Tongue (tissue), 2 donors: ENCODE data around the gene KLF13. TPM values are rescaled to one million over a fixed set of nuclear protein-coding genes. Genes with fewer than 3 reads are reported as not detected.

ENCODE experiments used
- DNase-seq: peaks from one replicate; pipeline ENCODE4 v3.0.0-alpha.2; 2015
- total RNA-seq: library from RNA; depleted of rRNA; stranded (reverse); fragments of >200 nt; gene quantifications from one replicate; pipeline ENCODE4 v1.2.3, GENCODE V29; 2014

The KLF13 gene
- total RNA-seq, 1 donor from 2014 or later, result 37.5 TPM

DNA sequence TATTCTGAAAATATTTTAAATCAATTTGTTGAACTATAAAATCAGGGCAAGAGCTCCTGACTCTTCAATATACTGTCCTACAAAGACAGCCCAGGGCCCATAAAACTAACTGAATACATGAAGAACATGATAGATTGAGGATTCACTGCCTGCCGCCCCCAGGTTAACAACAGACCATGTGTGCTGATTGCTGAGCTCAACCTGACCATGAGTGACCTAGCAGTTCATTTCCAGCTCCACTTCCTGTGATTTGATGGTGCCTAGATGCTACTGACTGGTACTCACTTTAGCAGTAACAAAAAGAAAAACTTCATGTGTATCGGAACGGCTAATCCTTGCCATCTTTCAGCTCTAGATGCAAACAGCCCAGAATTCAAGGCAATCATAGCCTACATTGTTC lies 9.6 kb upstream of the KLF13 start:
- DNase-seq, result no peak

DNA sequence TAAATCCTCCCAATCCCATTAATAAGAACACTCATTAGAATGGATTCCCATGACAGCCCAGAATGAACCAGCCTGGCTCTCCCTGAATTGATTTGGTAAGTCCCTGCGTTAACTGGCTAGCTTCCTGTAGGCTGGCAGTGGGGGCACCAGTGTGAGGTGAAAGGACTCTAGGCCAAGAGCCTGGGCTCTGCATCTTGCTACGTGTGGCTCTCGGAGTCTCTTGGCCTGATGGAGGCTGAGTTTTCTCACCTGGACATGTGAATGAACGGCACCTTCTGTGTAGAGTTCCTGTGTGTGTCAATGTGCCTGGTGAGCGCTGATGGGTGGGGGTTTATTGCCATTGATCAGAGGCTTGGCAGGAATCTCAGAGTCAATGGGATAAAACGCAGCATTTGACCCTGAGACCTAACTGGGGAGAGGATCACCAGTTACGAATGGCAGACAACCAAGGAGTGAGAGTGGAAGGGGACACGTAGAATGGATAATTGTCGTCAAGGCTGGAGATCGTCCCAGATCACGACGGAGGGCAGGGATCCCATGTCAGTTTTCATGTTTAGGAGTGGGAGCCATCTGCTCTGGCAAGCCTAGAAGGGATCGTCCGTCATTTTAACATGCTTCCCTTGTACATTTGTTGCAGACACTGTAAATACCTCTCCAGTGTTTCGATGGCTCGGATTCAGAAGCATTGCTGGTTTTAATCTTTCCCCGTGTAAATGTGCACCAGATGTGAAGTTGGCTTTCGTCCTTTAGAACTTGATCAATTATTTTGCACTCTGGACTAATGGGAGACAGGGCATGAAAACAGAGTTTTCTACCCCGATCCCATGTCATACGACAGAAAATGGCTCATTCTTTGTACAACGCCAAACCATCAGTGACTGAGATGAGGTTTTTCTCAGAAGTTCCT lies 9.0 kb upstream of the KLF13 start:
- peak; percentile 53 for DNase-seq

DNA sequence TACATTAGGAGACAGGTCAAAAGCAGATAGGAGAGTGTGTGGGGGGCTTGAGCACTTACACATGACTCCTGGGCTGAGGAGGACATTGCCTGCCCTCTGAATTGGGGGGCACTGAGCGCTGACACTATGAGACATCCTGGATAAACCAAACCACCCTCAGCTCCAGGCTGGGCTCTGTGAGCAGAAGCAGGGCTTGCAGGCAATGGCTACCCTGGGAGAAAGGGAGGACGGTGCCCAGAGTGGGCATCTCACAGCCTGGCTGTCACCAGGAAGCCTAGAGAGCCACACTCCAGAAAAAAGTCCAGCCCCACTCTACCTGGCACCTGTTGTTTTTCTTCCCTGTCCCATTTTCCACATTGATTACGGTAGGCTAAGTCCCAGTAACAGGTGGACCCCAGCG lies 8.2 kb upstream of the KLF13 start:
- DNase-seq, result no peak

DNA sequence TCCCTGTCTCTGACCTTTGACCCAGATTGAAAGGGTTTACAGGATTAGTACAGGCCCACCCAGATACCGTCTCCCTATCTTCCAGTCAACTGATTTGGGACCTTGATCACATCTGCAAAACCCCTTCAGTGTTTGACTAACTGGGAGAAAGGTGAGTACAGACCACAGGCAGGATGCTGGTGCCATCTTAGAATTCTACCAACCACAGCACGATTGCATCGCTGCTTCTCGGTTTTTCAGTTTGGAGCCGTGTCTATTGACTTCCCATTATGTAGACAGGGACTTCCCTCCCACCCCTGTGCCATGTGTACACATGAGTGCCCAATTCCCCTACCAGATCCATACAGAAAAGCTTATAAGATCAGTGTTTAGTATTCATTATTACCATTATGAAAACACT lies 6.6 kb upstream of the KLF13 start:
- DNase-seq, result no peak

DNA sequence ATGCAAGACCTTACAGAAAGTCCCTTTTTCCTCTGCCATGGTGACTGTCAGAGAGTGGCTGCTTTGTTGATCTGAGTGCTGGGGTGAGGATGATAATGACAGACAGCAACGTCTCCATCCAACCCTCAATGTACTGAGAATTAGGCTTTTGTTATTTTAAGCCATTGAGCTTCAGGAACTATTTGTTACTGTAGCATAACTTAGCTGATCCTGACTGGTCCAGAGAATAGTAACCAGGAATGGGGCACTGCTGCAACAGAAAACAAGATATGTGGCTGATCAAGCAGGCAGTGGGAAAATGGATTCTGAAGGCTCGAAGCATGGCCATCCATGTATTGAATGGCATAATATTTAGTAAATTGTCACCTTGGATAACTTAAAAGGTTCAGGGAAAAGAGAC lies 5.2 kb upstream of the KLF13 start:
- DNase-seq, result no peak

DNA sequence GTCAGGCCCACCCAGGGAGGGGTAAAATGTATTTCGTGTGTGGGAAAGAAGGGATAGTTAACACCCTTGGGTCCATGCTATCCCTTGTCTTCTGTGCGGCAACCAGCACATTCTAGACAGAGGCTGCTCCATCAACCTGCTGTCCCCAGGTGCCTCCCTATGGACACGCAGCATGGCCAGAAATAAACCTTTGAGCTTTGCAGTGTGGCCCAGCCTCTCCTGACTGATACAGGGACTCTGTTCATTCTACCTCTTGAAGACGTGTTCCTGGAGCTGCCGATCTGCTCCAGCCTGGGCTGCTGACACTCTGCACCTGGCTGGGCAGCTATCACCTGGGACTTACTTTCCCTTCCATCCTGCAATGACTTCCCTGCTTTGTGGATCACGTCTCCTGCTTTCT lies 4.1 kb upstream of the KLF13 start:
- no peak for DNase-seq

DNA sequence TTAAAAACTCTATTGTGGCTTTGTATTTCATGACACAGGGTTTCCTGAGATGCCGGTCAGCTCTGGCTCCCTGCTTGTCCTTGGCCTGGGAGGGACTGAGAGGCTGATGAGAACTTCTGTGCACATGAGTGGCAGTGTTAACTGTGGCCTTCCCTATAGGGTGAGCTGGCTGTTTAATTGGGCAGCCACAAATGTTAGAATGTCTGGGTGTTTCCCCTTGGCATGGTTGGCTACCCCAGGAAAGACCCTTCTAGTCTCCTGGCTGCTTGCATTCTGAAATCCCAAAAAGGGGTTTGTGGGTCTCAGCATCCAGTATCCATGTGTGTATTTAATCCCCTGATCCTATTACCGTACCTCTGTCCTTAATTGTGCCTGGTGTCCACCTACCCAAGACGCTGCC lies 3.0 kb upstream of the KLF13 start:
- DNase-seq, result no peak

DNA sequence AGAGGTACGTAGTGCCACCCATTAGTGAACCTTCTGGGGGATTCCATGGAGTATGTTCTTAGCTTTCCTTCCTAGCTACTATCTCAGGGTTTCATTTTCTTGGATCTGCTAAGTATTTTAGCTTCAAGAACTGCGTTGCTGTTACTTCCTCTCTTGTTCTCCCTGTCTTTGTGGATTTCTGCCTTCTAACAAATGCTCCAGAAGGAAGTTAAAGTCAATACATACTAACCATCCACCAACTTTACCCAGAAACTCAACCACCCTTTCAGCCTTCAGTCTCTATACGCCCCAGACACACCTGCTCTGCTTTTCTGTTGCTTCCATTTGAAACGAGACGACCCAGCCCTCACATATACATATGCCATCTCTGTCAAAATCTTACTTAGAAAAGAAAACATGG lies 2.4 kb upstream of the KLF13 start:
- no peak for DNase-seq

DNA sequence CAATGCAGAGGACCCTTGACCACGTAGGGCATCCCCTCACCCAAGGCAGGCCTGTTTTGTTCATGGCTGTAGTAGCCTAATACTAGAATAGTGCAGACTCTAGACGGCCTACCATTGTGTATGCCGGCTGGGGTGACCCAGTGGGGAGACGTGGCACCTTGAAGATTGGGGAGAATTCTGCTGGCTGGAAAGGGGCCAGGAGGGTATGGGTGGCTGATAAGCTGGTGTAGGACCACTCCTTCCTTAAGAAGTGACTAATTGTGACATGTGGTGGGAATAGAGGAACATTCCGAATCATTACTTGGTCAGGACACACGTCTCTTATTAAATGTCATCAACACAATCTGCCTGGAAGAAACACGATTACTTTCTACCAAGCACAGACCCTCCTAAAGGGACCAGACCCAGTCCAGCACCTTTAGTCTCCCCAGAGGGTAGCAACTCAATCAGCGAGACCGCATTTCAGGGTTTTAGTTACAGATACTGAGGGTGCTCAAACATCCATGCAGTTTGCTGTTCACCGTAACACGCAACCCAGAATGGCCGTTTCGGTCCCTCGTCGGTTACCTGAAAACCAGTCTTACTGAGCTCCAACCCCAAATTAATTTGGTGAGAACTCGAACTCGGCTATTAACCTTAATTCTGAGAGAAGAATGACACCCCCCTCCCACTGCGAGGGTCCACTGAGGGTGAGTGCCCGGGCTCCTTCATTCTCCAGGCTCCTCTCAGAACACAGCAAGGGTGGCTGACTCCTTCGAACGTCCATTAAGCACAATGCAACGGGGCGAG lies 1.6 kb upstream of the KLF13 start:
- no peak for DNase-seq

DNA sequence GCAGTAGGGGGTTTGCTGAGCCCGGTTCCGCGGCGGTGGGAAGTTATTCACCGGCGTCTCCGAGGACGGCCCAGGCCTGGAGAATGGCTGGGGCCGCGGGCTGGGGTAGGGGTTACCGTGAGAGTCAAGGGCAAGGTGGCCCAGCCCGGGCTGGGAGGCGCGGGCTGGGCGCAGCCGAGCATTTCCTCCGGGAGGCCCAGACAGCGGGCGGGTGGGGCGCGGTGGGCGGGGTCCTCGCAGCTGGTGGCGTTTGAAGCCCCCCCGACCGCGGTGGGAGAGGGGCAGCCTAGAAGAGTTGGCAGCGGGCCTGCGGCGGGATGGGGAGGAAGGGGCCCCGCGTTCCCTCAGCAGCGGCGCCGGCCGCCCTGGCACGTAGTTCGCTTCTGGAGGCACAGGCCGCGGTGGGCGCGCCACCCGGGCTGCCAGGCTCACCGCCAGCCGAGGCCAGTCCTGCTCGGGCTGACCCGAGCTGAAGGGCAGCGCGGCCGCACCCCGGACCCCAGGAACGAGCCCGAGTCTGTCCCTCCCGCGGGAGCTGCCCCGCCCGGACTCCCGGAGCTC lies 960 bp upstream of the KLF13 start:
- peak; percentile 95 for DNase-seq

DNA sequence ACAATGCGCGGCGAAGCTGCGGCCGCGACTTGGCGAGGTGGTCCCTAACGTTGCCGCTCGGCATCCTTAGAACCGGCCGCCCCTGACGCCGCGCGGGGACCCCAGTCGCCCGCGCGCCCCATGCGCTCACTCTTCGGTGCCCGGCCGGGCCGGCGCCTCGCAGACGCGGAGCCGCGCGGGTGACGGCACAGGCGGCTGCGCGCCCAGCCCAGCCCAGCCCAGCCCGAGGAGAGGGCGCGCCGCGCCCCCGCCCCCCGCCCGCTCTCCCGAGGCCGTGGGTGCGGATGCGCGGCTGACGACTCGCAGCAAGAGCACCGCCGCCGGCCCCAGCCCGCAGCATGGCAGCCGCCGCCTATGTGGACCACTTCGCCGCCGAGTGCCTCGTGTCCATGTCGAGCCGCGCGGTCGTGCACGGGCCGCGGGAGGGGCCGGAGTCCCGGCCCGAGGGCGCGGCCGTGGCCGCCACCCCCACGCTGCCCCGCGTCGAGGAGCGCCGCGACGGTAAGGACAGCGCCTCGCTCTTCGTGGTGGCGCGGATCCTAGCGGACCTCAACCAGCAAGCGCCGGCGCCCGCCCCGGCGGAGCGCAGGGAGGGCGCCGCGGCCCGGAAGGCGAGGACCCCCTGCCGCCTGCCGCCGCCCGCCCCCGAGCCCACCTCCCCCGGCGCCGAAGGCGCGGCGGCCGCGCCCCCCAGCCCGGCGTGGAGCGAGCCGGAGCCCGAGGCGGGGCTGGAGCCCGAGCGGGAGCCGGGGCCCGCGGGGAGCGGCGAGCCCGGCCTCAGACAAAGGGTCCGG lies 437 bp downstream of the KLF13 start:
- no peak for DNase-seq

DNA sequence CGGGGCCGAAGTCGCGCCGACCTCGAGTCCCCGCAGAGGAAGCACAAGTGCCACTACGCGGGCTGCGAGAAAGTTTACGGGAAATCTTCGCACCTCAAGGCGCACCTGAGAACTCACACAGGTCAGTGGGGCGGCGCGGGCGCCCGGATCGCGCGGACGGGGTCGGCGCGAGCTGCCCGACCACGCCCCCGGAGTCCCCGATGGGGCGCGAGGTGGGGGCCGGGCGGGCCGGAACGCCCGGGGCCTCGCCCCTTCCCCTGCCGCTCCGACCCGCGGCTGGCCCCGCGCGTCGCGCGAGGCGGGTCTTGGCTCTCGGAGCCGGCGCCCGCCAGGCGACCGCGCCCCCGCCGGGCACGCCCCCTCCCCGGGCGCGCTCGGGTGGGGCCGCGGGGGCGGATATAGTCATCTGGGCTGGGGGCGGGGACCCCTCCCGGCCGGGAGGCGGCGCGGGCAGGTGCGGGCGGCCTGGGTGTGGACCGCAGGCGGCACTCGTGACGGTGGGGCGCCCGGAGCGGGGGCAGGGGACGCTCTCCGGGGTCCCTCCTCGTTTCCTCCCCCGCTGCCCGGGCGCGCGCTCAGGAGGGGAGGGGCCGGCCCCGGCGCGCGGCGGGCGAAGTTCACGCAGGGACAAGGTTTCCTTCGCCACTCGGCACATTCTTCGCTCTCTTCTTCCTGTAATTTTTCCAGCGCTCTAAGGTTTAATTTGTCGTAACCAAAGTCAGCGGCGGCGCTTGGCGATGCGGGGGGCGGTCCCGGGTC lies 1.2 kb downstream of the KLF13 start:
- peak; percentile 74 for DNase-seq

DNA sequence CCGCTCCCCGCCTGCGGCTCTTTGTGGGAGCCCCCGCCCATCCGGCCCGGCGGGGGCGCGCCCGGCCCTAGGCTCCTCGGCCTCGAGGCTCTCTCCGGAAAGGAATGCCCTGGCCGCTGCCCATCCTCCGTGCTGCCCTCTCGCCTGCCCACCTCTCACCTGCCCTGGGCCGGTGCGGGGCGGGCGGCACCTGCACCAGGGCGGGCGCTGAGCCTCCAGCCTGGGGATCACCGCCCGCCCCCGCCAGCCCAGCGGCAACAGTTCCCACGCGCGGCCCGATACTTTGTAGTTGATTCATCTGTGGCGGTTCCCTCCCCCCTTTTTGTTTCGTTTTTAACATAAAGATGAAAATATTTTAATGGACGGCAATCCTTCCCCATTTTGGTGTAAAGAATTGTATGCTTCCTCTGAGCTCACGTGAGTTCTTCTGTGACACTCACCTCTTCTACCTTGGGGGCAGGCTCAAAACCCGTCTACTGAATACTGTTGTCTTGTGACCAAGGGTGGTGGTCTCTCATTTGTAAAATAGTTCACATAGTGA lies 1.9 kb downstream of the KLF13 start:
- DNase-seq, result no peak

DNA sequence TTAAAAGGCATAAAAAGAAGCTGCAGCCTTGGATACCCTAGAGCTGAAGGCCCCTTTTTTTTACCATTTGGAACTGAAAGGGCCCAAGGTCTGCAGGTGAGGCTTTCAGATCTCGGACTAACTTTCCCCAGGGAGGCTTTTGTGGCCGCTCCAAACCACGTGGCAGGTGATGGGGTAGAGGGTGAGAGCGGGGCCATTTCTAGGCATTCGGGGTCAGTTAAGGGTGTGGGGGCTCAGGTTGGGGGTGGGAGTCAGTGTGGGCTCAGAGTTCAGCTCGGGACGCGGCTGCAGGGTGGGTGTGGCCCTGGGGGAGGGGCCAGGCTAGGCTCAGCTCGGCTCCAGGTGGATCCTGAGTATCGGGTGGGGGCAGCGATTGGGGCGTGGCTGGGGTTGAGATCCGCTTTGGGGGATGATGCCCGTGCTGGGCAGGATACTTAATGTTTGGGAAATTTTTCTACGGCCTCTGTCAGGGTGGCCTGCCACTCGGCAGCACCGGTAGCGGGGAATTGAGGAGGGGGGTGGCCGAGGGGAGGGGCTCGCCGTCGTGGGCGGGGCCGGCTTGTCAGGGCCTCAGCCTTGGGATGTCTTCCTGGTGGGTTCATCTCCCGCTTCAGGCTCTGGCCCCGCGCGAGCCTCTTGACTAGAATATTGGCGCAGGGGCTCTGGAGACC lies 2.5 kb downstream of the KLF13 start:
- DNase-seq, result no peak

DNA sequence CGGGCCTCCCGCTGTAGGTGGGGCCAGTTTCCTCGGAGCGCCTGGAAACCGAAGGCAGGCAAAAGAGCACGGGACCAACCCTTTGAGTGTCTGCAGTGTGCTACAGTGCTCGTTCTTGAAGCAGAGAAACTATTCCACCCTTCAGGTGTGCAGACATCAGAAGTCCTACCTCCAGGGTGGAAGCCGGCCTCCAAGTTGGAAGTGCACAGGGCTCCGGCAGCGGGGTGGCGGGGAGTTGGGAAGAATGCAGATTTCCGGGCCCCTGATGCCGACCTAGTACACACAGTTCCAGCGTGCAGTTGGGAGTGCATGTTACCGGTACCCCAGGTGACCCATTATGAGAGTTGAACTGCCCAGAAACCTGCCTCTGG lies 3.0 kb downstream of the KLF13 start:
- no peak for DNase-seq

DNA sequence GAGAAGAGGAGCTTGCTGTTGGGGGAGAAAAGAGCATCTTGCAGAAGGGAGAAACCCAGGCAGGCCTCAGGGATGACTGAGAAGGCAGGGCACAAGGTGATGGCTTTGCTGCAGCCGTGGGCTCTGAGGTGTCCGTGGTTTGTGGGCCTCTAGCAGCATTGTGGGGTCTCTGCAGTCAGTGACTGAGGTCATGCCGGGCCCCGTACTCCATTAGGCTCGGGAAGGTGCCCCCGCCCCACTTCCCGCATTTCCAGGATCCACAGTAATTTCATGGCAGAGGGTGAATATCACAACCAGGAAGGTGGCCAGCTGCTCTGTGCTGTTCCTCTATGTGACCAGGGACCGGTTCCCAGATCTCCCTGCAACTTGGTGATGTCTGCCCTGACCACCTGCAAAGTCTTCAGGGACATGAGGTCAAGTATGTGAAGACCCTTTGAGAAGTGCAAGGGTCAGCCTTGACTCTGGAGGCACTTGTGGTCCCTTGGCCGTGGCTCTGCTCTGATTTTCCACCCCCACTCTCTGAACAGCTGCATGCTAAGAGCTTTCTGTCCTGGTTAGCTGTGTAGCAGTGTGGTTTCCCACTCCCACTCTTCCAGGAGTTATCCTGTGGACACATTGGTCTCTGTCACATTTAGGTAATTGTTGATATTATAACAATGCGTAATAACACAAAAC lies 3.6 kb downstream of the KLF13 start:
- peak; percentile 59 for DNase-seq

DNA sequence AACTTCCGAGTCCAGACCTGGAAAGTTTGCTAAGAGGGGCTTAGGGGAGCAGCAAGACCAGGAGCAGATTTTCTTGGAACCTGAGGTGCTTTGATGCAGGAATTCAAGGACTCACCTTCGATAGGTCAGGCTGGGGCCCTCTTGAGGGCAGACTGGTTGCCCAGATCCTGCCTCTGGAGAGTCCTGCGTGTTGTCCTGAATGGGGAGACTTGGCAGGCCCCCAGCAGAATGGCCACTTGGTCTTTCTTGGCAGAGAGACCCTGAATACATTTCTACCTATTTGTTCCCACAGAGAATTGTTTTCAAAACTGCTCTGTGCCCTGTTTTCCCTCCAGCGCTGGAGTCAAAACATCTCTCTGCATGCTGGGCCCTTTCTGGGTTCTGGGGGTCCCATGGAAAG lies 4.2 kb downstream of the KLF13 start:
- DNase-seq, result no peak

DNA sequence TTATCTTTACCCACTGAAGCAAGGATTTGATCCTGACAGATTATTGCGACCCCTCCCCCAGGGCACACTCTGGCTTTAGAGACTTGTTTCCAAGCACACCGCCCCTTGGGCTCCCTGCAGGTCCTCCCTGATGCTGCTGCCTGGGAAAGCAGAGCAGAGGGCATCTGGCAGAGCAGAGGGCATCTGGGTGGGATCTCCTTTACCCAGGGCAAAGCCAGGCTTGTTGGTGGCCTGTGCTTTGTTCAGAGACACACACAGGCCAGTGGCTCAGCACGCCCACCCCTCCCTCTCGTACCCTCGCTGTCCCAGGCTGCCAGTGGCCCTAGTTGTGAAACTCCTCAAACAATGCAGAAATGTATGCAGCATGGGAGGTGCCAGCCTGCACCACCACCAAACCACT lies 4.8 kb downstream of the KLF13 start:
- DNase-seq, result no peak

DNA sequence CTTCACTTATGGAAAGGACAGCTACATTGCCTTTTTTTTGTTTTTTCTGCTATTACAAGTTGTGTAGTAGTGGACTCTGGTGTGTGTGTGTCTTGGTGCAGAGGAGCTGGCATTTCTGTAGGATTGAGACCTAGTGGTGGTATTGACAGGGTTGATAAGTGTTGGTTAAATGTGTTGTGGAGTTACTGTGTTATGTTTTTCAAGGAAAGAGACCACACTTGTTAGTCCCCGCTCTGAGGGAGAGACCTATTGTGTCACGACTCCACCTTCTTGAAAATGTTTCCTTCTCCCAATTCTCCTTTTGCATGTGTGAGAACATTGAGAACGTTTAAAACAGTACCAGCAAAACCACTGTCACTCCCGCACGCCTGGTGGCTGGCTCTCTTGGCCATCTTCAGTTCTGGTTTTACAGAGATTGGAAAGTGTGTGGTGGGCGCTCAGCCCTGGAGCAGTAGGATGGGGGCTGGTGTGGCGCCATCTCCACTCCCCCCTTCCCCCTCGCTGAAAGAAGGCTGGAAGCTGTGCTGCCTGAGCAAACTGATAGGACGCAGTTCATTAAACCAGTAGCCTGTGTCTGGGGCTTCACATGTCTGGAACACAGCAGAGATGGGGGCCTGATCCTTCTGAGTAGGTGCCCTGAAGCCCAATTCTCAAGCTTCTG lies 5.5 kb downstream of the KLF13 start:
- no peak for DNase-seq

DNA sequence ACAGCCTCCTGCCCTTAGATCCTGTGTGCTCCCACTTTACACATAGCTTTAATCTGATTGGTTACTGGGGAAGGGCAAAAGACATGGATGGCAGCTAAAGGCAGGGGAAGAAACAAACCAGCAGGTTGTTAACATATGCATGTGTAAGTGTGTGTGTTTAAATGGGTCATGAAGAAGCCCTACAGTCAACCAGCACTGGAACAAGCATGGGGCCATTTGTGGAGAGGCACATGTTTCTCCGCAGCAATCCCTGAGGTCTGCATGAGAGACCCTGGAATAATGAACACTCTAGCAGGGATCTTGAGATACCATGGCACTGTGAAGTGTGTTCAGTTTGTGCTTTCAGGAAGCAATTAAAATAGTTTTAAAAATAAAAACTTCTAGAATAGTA lies 6.0 kb downstream of the KLF13 start:
- no peak for DNase-seq
